ENCODE results near the gene CARD10.

Gene CARD10

DNA sequence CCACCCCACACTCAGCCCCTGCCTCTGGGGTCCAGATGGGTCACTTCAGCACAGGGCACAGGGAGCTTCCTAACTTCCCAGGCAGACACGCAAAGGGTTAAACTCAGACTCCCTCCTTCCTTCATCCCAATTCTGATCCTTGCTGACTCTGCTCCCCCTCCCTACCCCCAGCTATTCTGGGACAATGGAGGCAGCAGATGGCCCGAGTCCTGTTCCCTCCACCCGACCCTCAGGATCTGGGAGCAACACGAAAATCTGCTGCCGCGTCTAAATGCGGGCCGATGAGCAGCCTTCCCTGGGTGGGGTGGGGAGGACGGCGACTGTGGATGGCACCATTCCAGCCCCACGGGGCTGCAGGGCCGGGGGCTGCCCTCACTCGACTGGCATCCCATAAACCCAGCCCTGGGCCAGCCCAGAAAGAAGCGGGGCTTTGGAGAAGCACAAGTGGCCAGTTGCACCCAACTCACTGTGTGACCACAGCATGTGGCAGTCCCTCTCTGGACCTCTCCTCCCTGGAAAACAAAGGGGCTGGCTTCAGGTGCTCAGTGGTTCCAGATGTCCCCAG, 51.7 kb downstream of the CARD10 start:
- DNase-seq (ENCODE audit: low read depth in 2 of 2): no peak

DNA sequence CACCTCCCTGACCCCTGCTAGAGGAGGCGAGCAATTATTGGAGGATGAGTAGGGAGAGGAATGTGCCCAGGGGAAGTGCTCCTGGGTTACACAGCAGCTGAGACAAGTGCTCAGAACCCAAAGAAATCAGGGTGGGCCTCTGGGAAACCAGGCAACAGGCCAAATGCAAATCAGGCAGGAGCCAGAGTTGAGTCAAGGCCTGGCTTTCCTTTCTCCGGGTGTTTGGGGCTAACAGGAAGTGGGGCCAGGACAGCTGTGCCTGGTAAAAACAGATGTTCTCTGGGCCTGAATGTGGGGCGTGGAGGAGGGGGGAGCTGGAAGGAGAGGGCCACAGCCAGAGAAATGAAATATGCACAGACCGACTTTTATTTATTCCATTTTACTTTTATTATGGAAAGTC, 55.0 kb downstream of the CARD10 start:
- no peak for DNase-seq (ENCODE audit: low read depth in 2 of 2)

DNA sequence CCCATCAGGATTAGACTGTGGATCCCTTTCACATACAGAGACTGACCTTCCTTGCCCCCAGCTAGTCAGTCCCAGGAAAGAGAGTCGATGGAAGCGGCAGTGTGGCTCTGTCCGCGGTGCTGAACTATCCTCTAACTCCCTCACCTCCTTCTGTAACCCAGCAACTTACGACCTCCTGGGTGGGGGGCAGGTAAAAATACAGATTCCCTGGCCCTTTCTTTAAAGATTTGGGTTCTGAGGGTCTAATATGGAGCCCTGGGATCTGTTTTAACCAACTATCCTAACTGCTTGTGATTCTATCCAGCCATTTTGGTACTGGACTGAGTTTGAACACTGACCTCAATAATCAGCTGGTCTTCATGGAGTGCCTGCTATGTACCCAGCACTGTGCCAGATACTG, 56.2 kb downstream of the CARD10 start:
- DNase-seq (ENCODE audit: low read depth in 2 of 2): no peak

DNA sequence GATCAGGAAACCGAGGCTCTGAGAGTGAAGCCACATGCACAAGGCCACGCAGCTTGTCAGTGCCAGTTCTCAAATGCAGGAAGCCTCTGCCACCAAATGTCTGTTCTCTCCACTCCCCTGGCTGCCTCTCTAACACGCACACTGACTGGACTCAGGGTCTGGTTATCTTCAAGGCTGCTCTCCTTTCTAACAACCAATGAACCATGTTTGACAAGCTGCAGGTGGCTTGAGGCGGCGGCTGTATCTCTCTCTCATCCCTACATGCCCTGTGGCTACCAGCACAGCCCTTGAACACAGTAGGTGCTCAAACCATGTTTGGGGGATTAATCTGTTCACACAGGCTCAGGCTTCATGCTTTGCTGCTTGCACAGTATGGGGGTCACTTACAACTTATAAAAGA, 56.8 kb downstream of the CARD10 start:
- no peak for DNase-seq (ENCODE audit: low read depth in 2 of 2)

DNA sequence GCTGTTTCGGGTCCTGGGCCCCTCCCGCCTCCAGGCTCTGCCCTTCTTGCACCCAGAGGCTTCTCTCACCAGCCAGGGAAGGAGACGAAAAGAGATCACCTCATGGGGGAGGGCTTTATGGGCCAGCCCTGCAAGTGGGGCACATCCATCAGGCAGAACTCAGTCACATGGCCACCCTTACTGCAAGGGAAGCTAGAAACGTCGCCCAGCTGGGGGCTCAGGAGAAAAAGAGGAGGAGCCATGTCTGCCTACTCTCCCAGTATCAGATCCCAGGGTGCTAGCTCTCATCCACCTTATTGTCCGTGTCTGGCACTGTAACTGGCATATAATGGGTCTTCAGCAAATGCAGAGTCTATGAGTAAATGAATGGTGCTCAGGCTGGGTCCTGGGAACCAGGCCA, 57.3 kb downstream of the CARD10 start:
- no peak for DNase-seq (ENCODE audit: low read depth in 2 of 2)

DNA sequence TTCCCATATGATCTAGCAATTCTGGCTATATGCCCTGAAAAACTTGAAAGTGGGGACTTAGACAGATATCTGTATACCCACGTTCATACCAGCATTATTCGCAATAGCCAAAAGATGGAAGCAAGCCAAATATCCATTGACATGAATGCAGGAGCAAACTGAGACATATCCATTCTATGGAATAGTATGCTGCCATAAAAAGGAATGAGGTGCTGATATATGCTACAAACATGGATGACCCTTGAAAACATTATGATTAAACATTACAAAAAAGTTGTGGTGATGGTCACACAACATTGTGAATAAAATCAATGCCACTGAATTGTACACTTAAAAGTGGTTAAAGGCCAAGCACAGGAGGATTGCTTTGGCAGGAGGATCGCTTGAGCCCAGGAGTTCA, 58.5 kb downstream of the CARD10 start:
- DNase-seq (ENCODE audit: low read depth in 2 of 2): no peak

DNA sequence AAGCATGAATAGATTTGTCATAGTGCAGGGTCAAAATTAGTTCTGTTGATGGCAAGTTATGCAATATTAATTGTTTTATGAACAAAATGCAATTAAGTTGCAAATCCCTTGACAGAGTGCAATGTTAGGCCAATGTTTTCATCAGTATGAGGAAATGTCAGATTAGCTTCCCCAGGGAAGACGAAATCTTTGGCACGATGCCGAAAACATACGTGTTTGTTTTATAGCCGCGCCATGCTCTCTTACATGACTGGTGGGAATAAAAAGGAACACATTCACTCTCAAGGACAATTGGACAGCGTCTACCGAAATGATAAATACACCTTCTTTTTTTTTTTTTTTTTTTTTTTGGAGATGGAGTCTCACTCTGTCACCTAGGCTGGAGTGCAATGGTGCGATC, 60.0 kb downstream of the CARD10 start:
- DNase-seq (ENCODE audit: low read depth in 2 of 2): no peak

DNA sequence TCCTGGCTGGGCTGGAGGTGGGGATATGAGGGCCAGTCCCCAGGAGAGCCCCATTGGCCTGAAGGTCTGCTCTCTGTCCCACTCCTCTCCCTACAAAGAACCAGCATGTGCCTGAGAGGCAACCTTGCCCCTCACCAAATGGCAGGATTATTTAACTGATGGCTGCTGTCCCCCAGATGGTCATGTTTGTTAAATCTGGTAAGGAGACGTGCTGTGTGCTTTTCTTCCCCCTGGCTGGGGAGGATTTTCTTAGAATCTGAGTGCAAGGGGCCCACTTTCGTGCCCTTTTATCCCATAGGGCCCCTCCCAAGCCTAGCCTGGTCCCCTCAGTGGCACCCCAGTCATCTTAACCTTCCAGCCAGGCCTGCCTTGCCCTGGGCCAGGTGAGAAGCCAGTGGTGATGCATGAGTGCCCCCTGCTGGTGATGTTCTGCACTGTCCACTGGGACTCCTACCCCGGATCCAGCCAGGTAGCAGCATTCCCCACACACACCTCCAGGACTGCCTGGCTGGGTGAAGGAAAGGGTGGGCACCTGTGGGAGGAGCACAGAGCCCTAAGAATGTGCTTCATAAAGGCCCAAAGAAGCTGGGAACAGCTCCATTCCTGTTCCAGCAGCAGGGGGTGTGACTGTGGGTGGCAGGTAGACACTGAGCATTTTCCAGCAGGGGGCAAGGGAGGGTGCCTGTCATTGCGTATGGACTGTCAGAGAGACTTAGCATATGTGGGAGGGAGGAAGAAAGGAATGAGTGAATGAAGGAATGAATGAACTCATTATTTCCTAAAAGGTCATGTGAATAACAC, 61.9 kb downstream of the CARD10 start:
- DNase-seq (ENCODE audit: low read depth in 2 of 2): no peak

DNA sequence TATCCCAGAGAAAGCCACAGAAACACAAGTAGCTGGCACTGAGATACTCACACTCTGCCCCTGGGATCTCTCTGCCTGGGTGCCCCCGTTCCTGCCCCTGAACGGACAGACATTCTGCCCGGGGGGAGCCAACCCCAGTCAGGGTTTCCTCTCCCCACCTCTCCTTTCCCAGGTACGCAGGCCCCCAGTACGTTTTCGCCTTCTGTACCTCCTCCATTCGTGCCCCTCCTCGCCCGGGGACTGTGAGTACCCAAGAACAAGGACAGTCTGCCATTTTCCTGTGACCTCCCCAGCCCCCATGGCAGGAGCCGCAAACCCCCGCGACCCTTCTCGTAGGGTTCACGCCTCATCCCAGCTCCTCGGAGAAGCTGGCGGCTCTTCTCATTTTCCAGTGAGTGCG, 62.9 kb downstream of the CARD10 start:
- no peak for DNase-seq (ENCODE audit: low read depth in 2 of 2)

DNA sequence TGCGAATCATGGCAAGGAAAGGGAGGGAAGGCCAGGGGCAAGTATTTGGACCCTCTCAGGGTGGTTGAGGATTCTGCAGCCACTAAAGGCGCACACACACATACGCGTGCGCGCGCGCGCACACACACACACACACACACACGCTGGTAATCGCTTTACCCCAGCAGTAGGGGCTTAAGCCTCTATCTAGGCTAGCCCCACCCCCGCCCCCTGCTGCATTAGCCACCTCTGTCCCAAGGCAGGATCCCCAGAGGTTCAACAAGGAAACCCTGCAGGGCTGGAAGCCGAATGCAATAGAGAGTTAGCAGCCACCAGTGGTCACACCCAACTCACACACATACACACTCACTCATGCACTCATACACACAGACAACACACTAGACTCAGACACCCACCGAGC, 63.3 kb downstream of the CARD10 start:
- no peak for DNase-seq (ENCODE audit: low read depth in 2 of 2)

DNA sequence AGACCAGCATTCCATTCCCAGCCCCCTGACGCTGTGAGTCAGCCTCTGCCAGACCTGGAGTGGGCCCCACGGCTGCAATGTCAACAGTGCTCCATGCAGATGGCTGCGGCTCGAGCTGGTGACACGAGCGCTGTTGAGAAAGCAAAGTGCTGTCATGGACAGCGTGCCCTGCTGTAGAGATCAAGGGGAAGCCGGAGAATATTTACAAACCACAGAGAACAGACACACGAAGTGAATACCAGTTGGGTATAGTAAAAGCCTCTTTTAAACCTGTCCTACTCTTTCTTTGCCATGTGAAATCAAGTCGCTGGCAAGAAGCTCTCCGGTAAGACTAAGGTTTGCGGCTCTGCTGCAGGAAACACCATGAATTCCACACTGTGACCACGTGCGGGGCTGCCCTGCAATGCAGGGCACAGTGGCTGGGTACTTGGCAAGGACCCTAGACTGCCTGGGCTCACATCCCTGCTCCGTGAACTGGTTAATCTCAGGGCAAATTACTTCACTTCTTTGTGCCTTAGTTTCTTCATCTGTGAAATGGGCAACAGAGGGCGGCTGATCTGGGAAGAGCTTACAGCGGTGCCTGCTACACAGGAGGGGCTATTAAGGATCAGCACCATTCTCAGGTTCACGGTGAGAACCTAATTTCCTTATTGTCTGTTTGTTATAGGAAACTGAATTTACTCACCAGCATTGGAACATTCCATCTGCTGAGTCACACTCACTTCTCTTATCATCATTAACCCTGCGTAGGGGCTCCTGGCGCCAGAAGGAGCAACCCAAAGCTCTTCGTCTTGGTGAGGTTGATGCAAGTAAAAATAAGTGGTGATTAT, 64.1 kb downstream of the CARD10 start:
- peak; percentile 46 to 56 for DNase-seq (ENCODE audit: low read depth in 2 of 2)

DNA sequence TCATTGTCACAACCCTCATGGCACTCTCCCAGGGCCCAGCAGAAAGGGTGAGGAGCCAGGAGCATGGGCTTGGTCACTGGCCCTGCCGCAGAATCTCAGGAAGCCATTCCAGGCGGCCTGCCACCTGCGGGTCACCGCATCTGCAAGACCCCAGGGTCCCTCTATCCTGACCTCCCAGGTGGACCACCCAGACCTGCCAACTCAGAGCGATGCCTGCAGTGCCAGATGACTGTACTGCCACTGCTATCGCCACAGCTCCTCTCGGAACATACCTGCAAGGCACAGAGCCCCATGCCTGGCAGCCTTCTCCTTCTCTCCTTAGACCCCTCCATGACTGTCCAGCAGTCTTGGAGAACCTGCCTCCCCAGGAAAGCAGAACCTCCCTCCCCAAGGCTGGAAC, 65.5 kb downstream of the CARD10 start:
- DNase-seq (ENCODE audit: low read depth in 2 of 2): no peak

DNA sequence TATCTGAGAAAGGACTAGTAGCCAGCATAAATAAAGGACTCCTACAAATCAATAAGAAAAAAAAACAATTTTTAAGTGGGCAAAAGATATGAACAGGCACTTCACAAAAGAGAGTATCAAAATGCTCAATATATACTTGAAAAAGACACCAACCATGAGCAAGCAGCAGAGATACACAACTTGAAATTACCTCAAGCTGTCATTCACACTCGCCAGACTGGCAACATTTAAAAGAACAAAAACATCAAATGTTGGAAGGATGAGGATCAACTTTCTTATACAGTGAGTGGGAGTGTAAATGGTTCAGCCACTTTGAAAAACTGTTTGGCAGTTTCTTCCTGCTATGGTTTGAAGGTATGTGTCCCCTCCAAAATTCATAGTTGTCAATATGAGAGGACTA, 68.0 kb downstream of the CARD10 start:
- DNase-seq (ENCODE audit: low read depth in 2 of 2): no peak

DNA sequence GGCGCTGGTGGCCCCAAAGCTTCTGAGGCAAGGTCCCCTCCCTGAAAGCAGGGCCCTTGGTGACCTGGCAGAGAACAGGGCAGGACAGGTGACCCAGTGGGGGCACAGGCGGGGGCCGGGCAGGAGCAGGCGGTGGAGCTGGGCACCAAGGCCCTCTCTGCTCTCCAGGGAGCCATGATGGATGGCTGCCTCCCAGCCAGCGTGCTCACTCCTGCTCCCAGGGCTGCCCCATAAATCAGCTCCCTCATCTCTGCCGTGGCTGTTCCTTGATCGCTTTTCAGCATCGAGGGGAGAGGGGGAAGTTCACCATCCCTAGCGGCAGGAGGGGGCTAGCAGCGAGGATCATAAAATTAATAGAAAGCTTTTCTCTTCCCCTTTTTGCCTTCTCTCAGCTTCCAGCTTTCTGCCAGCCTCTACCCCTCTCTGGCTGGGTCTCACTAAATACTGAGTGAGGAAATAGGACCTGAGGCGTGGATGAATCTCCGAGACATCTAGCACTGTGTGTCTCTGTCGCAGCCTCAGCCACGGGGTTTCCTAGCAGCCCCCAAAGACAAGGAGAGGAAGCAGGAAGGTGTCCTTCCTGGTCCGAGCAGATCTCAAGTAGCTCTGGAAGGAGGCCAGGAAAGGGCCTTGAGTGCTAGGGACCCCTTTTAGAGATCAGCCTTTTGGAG, 69.7 kb downstream of the CARD10 start:
- no peak for DNase-seq (ENCODE audit: low read depth in 2 of 2)

DNA sequence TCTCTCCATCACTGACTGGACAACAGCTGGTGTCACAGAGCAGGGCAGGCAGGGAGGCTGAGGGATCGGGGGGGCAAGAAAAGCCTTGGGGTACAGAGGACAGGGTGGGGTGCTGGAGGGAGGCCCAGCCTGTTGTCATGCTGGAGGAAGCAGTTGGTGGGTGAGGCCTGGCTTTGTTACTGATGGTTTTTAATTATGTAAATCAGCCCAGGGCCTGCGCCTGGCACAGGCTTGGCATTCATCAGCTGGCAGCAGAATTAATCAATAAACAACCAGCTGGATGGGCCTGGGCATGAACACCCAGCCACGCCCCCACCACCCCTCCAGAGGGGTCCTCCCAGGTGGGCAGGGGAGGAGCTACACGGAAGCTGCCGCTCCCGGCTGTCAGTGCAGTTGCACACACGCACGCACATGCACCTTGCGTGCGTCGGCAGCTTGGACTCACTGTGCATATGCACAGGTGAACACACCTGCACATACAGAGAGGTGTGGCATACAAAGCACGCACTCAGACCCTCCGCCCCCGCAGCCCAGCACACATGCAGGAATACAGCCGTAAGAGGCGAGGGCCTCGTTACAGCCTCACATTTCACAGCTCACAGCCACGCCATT, 70.6 kb downstream of the CARD10 start:
- DNase-seq (ENCODE audit: low read depth in 2 of 2): no peak

DNA sequence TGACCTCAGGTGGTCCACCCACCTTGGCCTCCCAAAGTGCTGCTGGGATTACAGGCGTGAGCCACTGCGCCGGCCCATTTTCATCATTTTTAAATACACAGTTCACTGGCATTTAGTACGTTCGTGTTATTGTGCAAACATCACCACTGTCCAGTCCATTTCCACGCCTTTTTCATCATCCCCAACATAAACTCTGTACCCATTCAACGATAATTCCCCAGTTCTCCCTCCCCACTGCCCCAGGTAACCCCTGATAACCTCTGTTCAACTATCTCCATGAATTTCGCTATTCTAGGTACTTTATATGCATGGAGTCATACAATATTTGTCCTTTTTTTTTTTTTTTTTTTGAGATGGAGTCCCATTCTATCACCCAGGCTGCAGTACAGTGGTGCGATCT, 73.7 kb downstream of the CARD10 start:
- no peak for DNase-seq (ENCODE audit: low read depth in 2 of 2)

DNA sequence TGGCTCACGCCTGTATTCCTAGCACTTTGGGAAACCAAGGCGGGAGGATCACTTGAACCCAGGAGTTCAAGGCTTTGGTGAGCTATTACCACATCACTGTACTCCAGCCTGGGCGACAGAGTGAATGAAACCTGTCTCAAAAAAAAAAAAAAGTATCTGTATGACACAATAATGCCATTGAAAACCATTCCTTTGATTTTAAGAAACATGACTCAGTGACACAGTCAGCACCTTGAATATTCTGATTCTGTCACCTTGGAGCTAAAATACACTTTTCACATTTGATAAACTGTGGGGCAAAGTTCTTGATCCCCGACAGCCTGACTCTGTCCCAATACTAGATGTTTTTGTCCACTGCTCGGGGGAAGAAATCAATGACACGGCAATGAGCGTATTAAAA, 75.2 kb downstream of the CARD10 start:
- no peak for DNase-seq (ENCODE audit: low read depth in 2 of 2)

DNA sequence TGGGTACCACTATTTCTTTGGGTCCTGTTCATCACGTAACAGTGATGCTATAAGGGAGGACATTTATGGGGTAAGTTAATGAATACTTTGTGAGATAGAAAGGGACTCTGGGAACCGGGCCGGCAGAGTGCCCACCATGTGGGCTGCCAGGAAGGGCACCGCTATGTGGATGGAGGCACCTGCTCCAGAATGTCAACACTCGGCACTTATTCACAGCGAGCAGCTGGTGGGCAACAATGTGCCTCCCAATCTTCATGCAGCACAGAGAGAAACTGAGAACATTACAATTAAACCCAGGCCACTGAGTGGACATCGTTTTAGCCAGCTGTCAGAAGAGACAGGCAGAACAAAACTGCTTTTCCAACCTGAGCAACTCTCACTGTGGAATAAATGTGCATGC, 76.1 kb downstream of the CARD10 start:
- DNase-seq (ENCODE audit: low read depth in 2 of 2): no peak

DNA sequence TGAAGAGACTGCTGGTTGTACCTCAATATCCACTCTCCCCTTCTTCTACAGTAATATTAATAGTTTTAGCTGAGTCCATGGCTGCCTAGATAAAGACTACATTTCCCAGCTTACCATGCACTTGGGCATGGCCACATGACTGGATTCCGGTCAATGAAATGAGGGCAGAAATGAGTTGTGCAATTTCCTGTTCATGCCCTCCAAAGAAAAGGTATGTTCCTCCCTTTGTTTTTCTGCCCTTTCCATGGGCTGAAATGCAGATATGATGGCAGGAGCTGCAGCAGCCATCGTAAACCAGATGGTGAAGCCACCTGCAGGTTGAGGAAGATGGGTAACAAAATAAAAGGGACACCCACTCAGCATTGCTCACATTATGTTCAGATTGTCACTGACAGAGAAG, 76.7 kb downstream of the CARD10 start:
- DNase-seq (ENCODE audit: low read depth in 2 of 2): no peak

DNA sequence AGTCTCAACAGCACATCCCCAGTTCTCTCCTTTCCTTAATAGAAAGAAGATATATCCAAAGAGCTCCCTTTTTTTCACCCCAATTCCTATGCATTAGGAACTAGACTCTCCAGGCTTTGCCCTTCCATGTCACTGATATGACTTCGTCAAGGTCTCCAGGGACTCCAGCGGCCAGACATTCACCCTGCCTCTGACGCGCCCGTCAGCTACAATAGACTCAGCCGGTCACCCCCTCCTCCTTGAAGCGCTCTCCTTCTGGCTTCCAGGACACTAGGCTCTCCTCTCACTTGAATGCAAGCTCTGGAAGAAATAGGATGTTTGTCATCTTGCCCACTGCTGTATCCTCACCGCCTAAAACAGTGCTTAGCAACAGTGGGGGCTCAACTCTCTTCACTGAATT, 77.1 kb downstream of the CARD10 start:
- DNase-seq (ENCODE audit: low read depth in 2 of 2): no peak

DNA sequence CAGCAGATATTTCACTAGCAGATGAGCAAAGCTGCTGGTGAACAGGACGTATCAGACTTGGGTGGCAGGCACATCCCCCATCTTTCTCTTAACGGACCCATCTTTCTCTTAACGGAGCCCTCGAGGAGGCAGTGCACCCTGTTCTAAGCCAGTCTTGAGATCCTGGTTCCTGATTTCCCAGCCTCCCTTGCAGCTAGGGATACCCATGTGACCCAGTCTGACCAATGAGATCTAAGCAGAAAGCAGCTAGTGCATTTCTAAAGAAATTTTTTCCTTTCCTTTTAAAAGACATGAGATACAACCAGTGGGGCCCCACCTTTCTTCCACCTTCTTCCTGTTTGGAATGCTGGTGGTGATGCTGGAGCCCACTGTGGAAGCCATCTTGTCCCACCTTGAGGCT, 78.3 kb downstream of the CARD10 start:
- DNase-seq (ENCODE audit: low read depth in 2 of 2): no peak
